Measurements from ENCODE around the gene DPEP2.

DNA sequence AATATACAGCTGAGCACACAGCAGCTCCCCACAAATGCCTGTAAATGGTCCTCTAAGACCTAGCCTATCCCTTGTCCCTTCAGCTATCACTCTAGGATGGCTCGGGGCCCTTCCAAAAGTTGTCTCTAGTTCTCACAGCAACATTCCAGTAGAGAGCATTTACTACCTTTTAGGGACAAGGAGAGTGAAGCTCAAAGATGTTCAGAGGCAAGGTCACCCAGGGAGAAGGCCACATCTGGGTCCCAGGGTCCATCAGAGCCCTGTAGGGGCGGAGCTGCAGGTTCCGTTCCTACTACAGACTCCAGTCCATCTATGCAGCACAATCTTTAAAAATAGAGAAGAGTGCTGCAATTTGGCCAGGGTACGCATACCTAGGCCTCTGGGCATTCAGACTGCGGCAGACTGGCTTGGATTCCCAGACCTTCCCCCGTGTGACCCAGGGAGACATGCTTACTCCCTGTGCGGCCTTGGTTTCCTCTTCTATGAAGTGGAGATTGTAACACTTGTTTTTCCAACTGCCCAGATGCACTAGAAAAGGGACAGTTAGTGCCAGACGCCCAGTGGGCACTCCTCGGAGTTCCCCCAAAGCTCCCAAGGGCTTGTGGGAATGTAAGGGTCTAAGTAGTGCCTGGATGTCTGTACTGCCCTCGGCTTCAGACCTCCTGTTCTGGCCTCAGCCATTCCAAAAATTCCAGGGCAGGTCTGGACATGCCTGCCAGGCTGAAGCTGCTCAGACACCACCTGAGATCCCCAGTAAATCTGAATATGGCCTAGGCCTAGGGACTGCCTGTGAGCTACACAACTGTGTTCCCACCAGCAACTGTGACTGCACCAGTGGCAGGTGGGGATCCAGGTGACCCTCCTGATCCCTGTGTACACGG lies 33.4 kb downstream of the DPEP2 start:
- TF ChIP-seq POLR2A (IDR thresholded peaks at IDR 0.05) = no peak
- TF ChIP-seq, protein P1, sequence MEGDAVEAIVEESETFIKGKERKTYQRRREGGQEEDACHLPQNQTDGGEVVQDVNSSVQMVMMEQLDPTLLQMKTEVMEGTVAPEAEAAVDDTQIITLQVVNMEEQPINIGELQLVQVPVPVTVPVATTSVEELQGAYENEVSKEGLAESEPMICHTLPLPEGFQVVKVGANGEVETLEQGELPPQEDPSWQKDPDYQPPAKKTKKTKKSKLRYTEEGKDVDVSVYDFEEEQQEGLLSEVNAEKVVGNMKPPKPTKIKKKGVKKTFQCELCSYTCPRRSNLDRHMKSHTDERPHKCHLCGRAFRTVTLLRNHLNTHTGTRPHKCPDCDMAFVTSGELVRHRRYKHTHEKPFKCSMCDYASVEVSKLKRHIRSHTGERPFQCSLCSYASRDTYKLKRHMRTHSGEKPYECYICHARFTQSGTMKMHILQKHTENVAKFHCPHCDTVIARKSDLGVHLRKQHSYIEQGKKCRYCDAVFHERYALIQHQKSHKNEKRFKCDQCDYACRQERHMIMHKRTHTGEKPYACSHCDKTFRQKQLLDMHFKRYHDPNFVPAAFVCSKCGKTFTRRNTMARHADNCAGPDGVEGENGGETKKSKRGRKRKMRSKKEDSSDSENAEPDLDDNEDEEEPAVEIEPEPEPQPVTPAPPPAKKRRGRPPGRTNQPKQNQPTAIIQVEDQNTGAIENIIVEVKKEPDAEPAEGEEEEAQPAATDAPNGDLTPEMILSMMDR (IDR thresholded peaks at IDR 0.05) = no peak
